Hippocampal formation (tissue), 2 donors: ENCODE results near the gene SPHKAP.
A peak's percentile ranks its signal among the peaks of the same experiment; 100 is the strongest.
"Not testable (repeated sequence)": the region's sequence is repeated elsewhere in the genome, so short reads cannot be mapped to it uniquely, and the experiment has no call there.

Experiments
- DNase-seq, 2 donors: peaks; one replicate each; lab custom pipeline; 2025; lab: John Stamatoyannopoulos, UW

SPHKAP gene

DNA sequence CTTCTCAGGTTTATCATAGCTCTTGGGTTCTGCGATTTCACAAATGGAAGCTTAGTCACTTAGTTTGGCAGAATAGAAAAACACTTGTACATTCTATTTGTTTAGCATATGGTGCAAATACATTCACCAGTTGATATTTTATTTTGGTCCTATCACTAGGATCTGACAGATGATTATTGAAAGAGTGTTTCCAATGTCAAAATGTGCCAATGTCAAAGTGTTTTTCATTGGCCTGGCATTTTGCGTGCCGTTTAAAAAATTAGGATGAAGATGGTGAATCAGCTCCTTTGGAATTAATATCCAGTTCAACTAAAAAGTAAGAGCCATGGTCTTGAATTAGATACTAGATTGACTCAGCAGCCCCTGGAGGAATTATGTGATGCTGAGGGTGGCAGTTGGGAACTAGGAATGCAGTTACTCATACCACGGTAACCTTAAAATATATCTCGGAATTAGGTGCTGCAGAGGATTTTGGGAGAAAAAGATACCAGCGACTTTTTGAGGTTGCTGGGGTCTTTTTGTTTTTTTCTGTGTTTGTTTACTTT, 87.0 kb downstream of the SPHKAP start:
- no peak for DNase-seq

DNA sequence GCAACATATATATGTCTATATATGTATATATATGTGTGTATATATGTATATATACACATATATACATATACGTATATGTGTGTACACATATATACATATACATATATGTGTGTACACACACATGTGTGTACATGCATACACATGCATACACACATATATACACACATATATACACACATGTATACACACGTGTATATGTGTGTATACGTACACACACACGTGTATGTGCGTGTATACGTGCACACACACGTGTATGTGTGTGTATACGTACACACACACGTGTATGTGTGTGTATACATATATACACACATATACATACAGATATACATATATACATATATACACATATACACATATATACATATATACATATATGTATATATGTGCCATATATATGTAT, 89.4 kb downstream of the SPHKAP start:
- DNase-seq: no peak

DNA sequence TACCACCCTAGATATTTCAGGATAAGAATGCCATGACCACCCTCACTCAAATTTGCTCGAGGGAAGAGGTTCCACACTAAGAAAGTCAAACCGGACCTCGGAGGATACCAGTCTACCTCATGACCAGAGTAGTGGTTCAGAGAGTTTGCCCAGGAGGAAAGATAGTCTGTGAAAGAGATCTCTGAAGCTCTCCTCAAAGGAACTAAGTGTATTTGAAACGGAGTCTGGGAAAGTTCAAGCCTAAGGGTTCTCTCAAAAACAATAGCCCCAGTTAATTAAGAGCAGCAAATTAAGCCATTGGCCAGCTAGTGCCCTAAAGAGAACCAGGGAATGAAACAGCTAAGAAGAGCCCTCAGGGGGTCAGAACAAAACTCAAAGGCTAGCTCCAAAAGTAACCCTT, 94.9 kb downstream of the SPHKAP start:
- DNase-seq: no peak

DNA sequence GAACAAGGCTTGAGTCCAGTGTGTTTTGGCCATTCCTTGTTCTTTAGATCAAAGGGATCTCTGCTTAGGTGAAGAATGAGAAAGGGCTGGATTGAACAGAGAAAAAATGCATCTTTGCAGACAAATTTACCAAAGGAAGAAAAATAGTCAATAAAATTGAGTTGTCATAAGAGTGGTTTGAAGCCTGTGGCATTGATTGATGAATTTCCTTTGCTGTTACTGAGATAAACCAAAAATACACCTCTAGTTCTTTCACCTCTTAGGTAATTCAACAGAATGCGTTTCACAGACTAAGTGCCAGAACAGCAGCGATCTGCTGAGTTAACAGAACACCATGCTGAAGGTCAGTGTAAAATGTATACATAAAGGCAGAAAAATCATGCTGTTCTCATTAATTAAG, 96.8 kb downstream of the SPHKAP start:
- DNase-seq: no peak

DNA sequence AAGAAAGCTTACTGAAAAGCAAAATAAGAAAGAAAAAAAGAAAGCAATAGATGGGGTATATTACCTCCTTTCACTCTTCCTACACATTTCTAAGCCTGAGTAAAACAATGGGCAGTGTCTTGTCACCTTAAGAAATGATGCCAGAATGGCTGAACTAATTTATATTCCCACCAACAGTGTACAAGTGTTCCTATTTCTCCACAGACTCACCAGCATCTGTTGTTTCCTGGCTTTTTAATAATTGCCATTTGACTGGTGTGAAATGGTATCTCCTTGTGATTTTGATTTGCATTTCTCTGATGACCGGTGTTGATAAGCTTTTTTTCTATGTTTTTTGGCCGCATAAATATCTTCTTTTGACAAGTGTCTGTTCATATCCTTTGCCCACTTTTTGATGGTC, 98.4 kb downstream of the SPHKAP start:
- DNase-seq: no peak

DNA sequence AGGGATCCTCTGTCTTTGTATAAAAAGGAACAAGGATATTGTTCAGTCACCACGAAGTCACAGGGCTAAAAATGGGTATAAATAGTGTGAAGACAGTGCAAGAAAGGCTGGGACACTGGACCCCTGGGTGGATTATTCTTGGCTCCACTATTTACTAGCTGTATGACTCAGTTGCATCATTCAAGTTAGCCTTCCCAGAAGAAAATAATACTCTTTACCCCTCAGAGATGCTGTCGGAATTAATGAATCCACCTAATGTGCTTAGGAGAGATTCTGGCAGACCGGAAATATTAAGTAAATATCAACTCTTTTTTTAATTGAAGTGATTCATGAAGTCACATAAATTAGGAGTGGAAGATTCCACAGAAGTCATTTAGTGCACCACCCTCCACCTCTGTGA, 98.9 kb downstream of the SPHKAP start:
- DNase-seq: no peak

DNA sequence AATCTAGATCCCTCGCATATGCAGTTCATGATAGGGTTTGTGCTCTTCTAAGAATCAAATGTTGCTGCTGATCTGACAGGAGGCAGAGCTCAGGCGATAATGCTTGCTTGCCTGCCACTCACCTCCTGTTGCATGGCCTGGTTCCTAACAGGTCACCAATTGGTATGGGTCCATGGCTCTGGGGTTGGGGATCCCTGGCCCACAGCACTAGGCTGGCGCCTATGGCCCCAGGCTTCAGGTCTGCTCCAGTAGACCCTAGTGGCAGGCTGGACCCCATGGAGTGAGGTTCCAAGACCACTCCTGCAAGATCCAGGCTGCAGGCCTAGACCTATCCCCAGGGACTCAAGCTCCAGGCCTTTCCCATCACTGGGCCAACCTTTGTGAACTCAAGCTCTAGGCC, 102.3 kb downstream of the SPHKAP start:
- DNase-seq: no peak

DNA sequence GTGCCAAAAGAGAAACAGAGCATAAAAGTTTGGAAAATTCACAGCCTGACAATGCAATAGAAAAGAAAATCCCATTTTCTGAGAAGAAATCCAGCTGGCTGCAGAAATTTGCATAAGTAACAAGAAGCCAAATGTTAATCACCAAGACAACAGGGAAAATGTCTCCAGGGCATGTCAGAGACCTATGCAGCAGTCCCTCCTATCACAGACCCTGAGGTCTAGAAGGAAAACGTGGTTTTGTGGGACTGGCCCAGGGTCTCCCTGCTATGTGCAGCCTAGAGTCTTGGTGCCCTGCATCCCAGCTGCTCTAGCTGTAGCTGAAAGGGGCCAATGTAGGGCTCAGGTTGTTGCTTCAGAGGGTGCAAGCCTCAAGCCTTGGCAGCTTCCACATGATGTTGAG, 104.8 kb downstream of the SPHKAP start:
- not testable (repeated sequence) for DNase-seq

GRCh38 chr2:228072669-228073068, 108.8 kb downstream of the SPHKAP start:
- DNase-seq: no peak

DNA sequence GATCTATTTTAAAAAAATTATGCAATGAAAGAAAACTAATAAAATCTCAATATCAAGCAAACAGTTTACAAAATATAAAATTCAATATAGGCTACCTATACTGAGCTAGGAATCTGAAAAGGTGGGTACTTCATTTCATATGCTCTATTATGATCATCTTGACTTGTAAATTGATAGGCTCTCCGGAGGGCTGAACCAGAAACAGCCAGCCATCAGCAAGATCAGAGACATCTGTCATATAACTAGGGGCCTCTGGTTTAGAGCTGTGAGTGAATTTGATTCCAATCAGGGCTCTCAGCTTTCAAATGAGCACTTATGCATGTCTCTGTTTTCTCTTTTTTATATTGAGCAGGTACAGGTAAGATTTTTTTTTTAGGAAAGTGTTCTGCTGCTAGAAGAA, 114.2 kb downstream of the SPHKAP start:
- DNase-seq: no peak

- no peak for DNase-seq
Measured at GRCh38 chr2:228066126-228066798, 115.2 kb downstream of the SPHKAP start.

GRCh38 chr2:228065686-228066085, 115.8 kb downstream of the SPHKAP start:
- DNase-seq: no peak

GRCh38 chr2:228064796-228065315, 116.6 kb downstream of the SPHKAP start:
- DNase-seq: no peak

DNA sequence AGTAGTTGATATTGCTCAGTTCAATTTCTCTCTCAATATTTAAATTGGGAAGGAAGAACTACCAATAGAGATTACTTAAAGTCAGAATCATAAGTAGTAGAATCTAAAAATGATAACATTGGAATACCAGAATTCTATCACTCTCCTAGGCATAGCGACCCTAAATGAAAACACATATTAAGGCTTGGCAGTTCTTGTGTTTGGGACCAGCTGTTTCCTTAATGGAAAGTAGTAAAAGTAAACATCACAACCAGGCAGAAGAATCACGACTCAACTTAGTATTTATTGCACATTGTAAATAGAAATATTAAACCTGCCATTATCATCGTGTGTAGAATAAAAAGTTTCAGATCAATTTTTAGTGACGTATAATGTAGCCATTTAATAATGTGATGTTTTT, 117.5 kb downstream of the SPHKAP start:
- no peak for DNase-seq

GRCh38 chr2:228063558-228063957, 117.9 kb downstream of the SPHKAP start:
- no peak for DNase-seq

GRCh38 chr2:228059735-228060134, 121.8 kb downstream of the SPHKAP start:
- peak in 1 of 2 donors; percentile 57 for DNase-seq

- no peak for DNase-seq
Measured at GRCh38 chr2:228056293-228057097, 125.0 kb downstream of the SPHKAP start.

GRCh38 chr2:228048838-228049490, 132.5 kb downstream of the SPHKAP start:
- peak in 1 of 2 donors; percentile 37 for DNase-seq

DNA sequence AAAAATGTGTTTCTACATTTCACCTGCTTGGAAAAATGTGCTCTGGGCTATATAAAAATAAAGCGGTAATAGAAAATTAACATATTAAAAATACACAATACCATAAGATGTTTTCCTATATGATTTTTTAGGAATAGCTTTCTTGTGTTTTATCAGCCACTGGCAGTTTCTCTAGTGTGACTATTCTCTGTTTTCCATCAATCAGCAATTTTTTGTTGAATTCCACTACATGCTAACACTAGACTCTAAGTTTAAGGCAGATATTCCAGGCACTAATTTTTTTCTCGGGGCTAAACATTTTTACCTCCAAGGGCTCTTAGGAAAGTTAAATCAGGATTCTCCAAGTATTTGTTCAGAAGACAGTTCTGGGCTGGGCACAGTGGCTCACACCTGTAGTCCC, 140.5 kb downstream of the SPHKAP start:
- DNase-seq: no peak

- DNase-seq: no peak
Measured at GRCh38 chr2:228039752-228040534, 141.5 kb downstream of the SPHKAP start.

DNA sequence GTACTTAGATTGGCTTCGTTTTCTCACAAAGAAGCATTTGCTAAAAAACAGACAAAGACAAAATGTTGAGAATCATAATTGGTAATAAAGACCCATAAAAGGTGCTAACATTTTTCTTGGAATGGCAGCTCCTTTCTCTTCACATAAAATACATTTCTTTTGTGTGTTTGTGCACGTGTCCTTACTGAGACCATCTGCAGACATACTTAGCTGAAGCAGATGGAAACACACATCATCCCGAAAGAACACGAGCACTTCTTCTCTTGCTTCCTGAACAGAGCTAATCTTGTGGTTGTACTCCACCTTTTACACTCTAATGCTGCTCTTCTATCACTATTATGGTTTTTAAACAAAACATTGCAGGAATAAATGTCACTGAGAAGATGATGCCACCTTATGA, 142.5 kb downstream of the SPHKAP start:
- DNase-seq: no peak

GRCh38 chr2:228037915-228038314, 143.6 kb downstream of the SPHKAP start:
- no peak for DNase-seq
